WERI-Rb-1 (cell line): ENCODE results near the gene CATSPERZ.

Experiments used
- DNase-seq: peaks from one replicate; pipeline ENCODE4 v3.0.0-alpha.2; 2020
- H3K27ac ChIP-seq: fragments of 250-450 bp; sonication (Bioruptor Pico); 2 replicates; pipeline ENCODE4 v1.5.1; 2020; ENCODE audit warnings: mild to moderate bottlenecking, moderate library complexity
- H3K27me3 ChIP-seq: fragments of 250-450 bp; sonication (Bioruptor Pico); 2 replicates; pipeline ENCODE4 v1.5.1; 2021; ENCODE audit warnings: mild to moderate bottlenecking, low read depth, moderate library complexity; ENCODE audit not compliant: insufficient read depth, severe bottlenecking
- H3K36me3 ChIP-seq: fragments of 250-450 bp; sonication (Bioruptor Pico); 2 replicates; pipeline ENCODE4 v1.5.1; 2020; ENCODE audit warnings: mild to moderate bottlenecking, moderate library complexity
- H3K4me3 ChIP-seq: 2 replicates; pipeline ENCODE4 v1.5.1; 2011; ENCODE audit warnings: low read depth, mild to moderate bottlenecking, control low read depth, low read length
- H3K9me3 ChIP-seq: fragments of 250-450 bp; sonication (Bioruptor Pico); 2 replicates; pipeline ENCODE4 v1.5.1; 2021; ENCODE audit warnings: mild to moderate bottlenecking, moderate library complexity; ENCODE audit not compliant: severe bottlenecking
- CTCF ChIP-seq: IDR thresholded peaks from 2 replicates; pipeline ENCODE4 v1.5.1; 2011; ENCODE audit warnings: low read depth, mild to moderate bottlenecking, control low read depth, inconsistent platforms, low read length

CATSPERZ gene

GRCh38 chr11:64266339-64266738 lies 33.8 kb upstream of the CATSPERZ start:
- Histone ChIP-seq H3K4me3 (no peak overlapping the region), H3K36me3 (peaks cover 52% of the 10 kb centered on the region), H3K9me3 (no peaks in the 10 kb centered on the region), H3K27me3 (no peaks in the 10 kb centered on the region), H3K27ac (no peak overlapping the region)
- DNase-seq, result no peak
- TF ChIP-seq CTCF, result no peak

GRCh38 chr11:64267207-64267945 lies 32.8 kb upstream of the CATSPERZ start:
- Histone ChIP-seq H3K27ac (peak overlapping the region; percentile 72; the same call in 1 of the 2 replicates), H3K36me3 (peaks cover 44% of the 10 kb centered on the region), H3K27me3 (no peaks in the 10 kb centered on the region), H3K9me3 (no peaks in the 10 kb centered on the region), H3K4me3 (no peak overlapping the region)
- no peak for TF ChIP-seq CTCF
- DNase-seq, result no peak

GRCh38 chr11:64268025-64268892 lies 31.9 kb upstream of the CATSPERZ start:
- peaks cover 39% of the 10 kb centered on the region for H3K36me3 ChIP-seq
- peak; percentile 62 for DNase-seq
- no peak for TF ChIP-seq CTCF
- no peaks in the 10 kb centered on the region for H3K9me3 ChIP-seq
- peak overlapping the region; percentile 72 for H3K27ac ChIP-seq
- H3K4me3 ChIP-seq, result peak overlapping the region; percentile 82
- H3K27me3 ChIP-seq, result no peaks in the 10 kb centered on the region

GRCh38 chr11:64268893-64269539 lies 31.1 kb upstream of the CATSPERZ start:
- Histone ChIP-seq H3K27ac (peak overlapping the region; percentile 72), H3K36me3 (peaks cover 33% of the 10 kb centered on the region), H3K9me3 (no peaks in the 10 kb centered on the region), H3K4me3 (peak overlapping the region; percentile 82), H3K27me3 (no peaks in the 10 kb centered on the region)
- no peak for TF ChIP-seq CTCF
- peak; percentile 55 for DNase-seq

GRCh38 chr11:64269540-64270220 lies 30.5 kb upstream of the CATSPERZ start:
- peak overlapping the region; percentile 79 for H3K27ac ChIP-seq
- DNase-seq, result peak; percentile 98

More at GRCh38 chr11:64269540-64270220, 30.5 kb upstream of the CATSPERZ start:
- Histone ChIP-seq H3K36me3 (peaks cover 26% of the 10 kb centered on the region), H3K4me3 (peak overlapping the region; percentile 82), H3K9me3 (no peaks in the 10 kb centered on the region), H3K27me3 (no peaks in the 10 kb centered on the region)
- TF ChIP-seq CTCF, result no peak; the same call in 1 of the 2 replicates
